ENCODE data around the gene TCF19.

GRCh38 chr6:31142361-31142761, 16.0 kb upstream of the TCF19 start:
- no peak for TF ChIP-seq POLR2A (IDR thresholded peaks at IDR 0.05)
- TF ChIP-seq POLR2AphosphoS5 (IDR thresholded peaks at IDR 0.05), result no peak
- no peak for TF ChIP-seq CTCF (IDR thresholded peaks at IDR 0.05)
